SK-N-SH (cell line): ENCODE results near the gene AGBL4. TPM values are rescaled to one million over a fixed set of nuclear protein-coding genes. Genes with fewer than 3 reads are reported as not detected.

ENCODE experiments used
- CTCF ChIA-PET: fragments of 300-600, 350-600 bp; formaldehyde crosslinking; extraction: SDS; loops from one replicate; lab custom pipeline; 2021; lab: Yijun Ruan, JAX
- POLR2A ChIA-PET: fragments of 350-600 bp; sonication (Branson Sonifier 250); formaldehyde crosslinking; extraction: SDS; loops from one replicate; lab custom pipeline; 2020; ENCODE audit warnings: antibody characterized with exemption, inconsistent platforms; lab: Yijun Ruan, JAX
- DNase-seq: peaks from one replicate; pipeline ENCODE4 v3.0.0; 2012
- H2AFZ ChIP-seq: fragments of 200-600 bp; sonication (generic); 2 replicates; pipeline ENCODE4 v1.8.1; 2016; ENCODE audit warnings: antibody characterized with exemption, mild to moderate bottlenecking, low read depth
- H3F3A ChIP-seq: fragments of 200-600 bp; sonication (generic); replicated peaks from 2 replicates; pipeline ENCODE3; 2016; ENCODE audit warnings: antibody characterized with exemption, mild to moderate bottlenecking; ENCODE audit not compliant: insufficient read depth
- H3K27ac ChIP-seq, 2 experiments: fragments of 200-500 bp in 1 of 2; fragments of 200-600 bp in 1 of 2; sonication (Bioruptor generic) in 1 of 2; sonication (generic), shearing (Covaris generic) in 1 of 2; 2 replicates each; pipeline versions ENCODE4 v1.5.1 to v1.6.1; 2014 to 2016; ENCODE audit warnings: low read depth in 2 of 2, inconsistent platforms in 1 of 2, low read length in 1 of 2, mild to moderate bottlenecking in 1 of 2, mixed read lengths in 1 of 2
- H3K27me3 ChIP-seq: fragments of 200-600 bp; sonication (generic), shearing (Covaris generic); 2 replicates; pipeline ENCODE4 v1.6.1; 2016; ENCODE audit warnings: mixed run types; ENCODE audit not compliant: insufficient read depth
- H3K36me3 ChIP-seq, 2 experiments: fragments of 200-500 bp in 1 of 2; fragments of 200-600 bp in 1 of 2; sonication (Bioruptor generic) in 1 of 2; sonication (generic) in 1 of 2; replicated peaks in 1 of 2; 2 replicates each; pipeline versions ENCODE3 to v1.5.1; 2014 to 2016; ENCODE audit warnings: low read length in 1 of 2, mild to moderate bottlenecking in 1 of 2; ENCODE audit not compliant: insufficient read depth in 2 of 2, control insufficient read depth in 1 of 2
- H3K4me1 ChIP-seq, 2 experiments: fragments of 200-500 bp in 1 of 2; fragments of 200-600 bp in 1 of 2; sonication (Bioruptor generic) in 1 of 2; sonication (generic), shearing (Covaris generic) in 1 of 2; 2 replicates each; pipeline versions ENCODE4 v1.5.1 to v1.6.1; 2014 to 2016; ENCODE audit warnings: low read depth in 1 of 2, low read length in 1 of 2, mixed run types in 1 of 2; ENCODE audit not compliant: insufficient read depth in 2 of 2, control insufficient read depth in 1 of 2
- H3K4me2 ChIP-seq: fragments of 200-600 bp; sonication (generic), shearing (Covaris generic); 2 replicates; pipeline ENCODE4 v1.6.1; 2017; ENCODE audit warnings: mixed run types
- H3K4me3 ChIP-seq, 2 experiments: fragments of 200-500 bp in 1 of 2; fragments of 200-600 bp in 1 of 2; sonication (Bioruptor generic) in 1 of 2; sonication (generic), shearing (Covaris generic) in 1 of 2; 2 replicates each; pipeline versions ENCODE4 v1.5.1 to v1.8.1; 2014 to 2016; ENCODE audit warnings: low read depth in 2 of 2, inconsistent platforms in 1 of 2, low read length in 1 of 2, mild to moderate bottlenecking in 1 of 2, mixed read lengths in 1 of 2, moderate library complexity in 1 of 2
- H3K79me2 ChIP-seq: fragments of 200-600 bp; sonication (generic); 2 replicates; pipeline ENCODE4 v1.8.1; 2017; ENCODE audit warnings: mild to moderate bottlenecking; ENCODE audit not compliant: insufficient read depth
- H3K9ac ChIP-seq: fragments of 200-600 bp; sonication (generic); 2 replicates; pipeline ENCODE4 v1.6.1; 2017; ENCODE audit warnings: mixed run types
- H3K9me2 ChIP-seq: fragments of 200-600 bp; sonication (generic); 2 replicates; pipeline ENCODE4 v1.6.1; 2017; ENCODE audit warnings: mixed run types
- H3K9me3 ChIP-seq: fragments of 200-600 bp; sonication (generic); 2 replicates; pipeline ENCODE4 v1.6.1; 2017; ENCODE audit warnings: mixed run types, mild to moderate bottlenecking, moderate library complexity
- H4K20me1 ChIP-seq: fragments of 200-600 bp; sonication (generic); 2 replicates; pipeline ENCODE4 v1.6.1; 2017; ENCODE audit warnings: mild to moderate bottlenecking, mixed run types; ENCODE audit not compliant: insufficient read depth
- EP300 ChIP-seq, 2 experiments: IDR thresholded peaks; 2 replicates each; pipeline versions ENCODE4 v1.4.0 to v1.6.1; 2012; ENCODE audit warnings: borderline replicate concordance in 1 of 2, low read depth in 1 of 2, low read length in 1 of 2
- EZH2phosphoT487 ChIP-seq: fragments of 200-600 bp; sonication (generic); IDR thresholded peaks from 2 replicates; pipeline ENCODE4 v1.6.1; 2017; ENCODE audit warnings: low read depth, mixed run types, mild to moderate bottlenecking, antibody characterized with exemption, moderate library complexity, borderline replicate concordance
- GABPA ChIP-seq: IDR thresholded peaks from 2 replicates; pipeline ENCODE4 v1.4.0; 2012; ENCODE audit warnings: low read depth, mild to moderate bottlenecking
- IRF3 ChIP-seq: fragments of 150-350 bp; IDR thresholded peaks from 2 replicates; pipeline ENCODE4 v1.6.1; 2016; ENCODE audit warnings: mild to moderate bottlenecking, low read depth, low read length
- MEF2A ChIP-seq: IDR thresholded peaks from 2 replicates; pipeline ENCODE4 v1.4.0; 2012; ENCODE audit warnings: low read depth, borderline replicate concordance
- MXI1 ChIP-seq: IDR thresholded peaks from 2 replicates; pipeline ENCODE4 v1.6.1; 2012; ENCODE audit warnings: mild to moderate bottlenecking, low read depth, low read length, improper control_type of control experiment
- PBX3 ChIP-seq: IDR thresholded peaks from 2 replicates; pipeline ENCODE4; 2012
- POLR2AphosphoS5 ChIP-seq: IDR thresholded peaks from 2 replicates; pipeline ENCODE4 v1.6.1; 2012; ENCODE audit warnings: low read depth, low read length
- RCOR1 ChIP-seq: fragments of 150-350 bp; IDR thresholded peaks from 2 replicates; pipeline ENCODE4 v1.6.1; 2017; ENCODE audit warnings: antibody characterized with exemption, low read length
- REST ChIP-seq: IDR thresholded peaks from 2 replicates; pipeline ENCODE4 v1.6.1; 2012; ENCODE audit warnings: mild to moderate bottlenecking, low read depth, low read length, moderate library complexity
- RFX5 ChIP-seq: IDR thresholded peaks from 2 replicates; pipeline ENCODE4 v1.6.1; 2012; ENCODE audit warnings: mild to moderate bottlenecking, improper control_type of control experiment, low read length
- SIN3A ChIP-seq: IDR thresholded peaks from 2 replicates; pipeline ENCODE4 v1.6.1; 2012; ENCODE audit warnings: low read depth, mild to moderate bottlenecking, low read length, moderate library complexity, borderline replicate concordance
- TAF1 ChIP-seq: IDR thresholded peaks from 2 replicates; pipeline ENCODE4 v1.6.1; 2012; ENCODE audit warnings: low read depth, mild to moderate bottlenecking, low read length, moderate library complexity, borderline replicate concordance
- USF1 ChIP-seq: IDR thresholded peaks from 2 replicates; pipeline ENCODE4 v1.4.0; 2012; ENCODE audit warnings: low read depth, borderline replicate concordance
- YY1 ChIP-seq: IDR thresholded peaks from 2 replicates; pipeline ENCODE4 v1.4.0; 2012; ENCODE audit warnings: low read depth, mild to moderate bottlenecking
- ZBTB33 ChIP-seq: IDR thresholded peaks from 2 replicates; pipeline ENCODE4 v1.4.0; 2012; ENCODE audit warnings: low read depth, borderline replicate concordance
- WGBS: methylation state at CpG from one replicate; pipeline ENCODE4 v1.1.6; 2017; ENCODE audit warnings: low lambda C conversion rate; 5-methylcytosine and 5-hydroxymethylcytosine counted together
- polyA plus RNA-seq, 3 experiments: library from polyadenylated mRNA; depleted of rRNA; stranded (reverse); fragments of >200 nt; gene quantifications; 2 replicates each; pipeline ENCODE4 v1.2.3, GENCODE V29; 2012

The AGBL4 gene
- polyA plus RNA-seq, 1 of the 3 experiments (the other 2 are of a cell fraction): 0.07 TPM

- DNase-seq: no peak
- TF ChIP-seq YY1 (no peak), EZH2phosphoT487 (no peak), EP300 (IDR thresholded peaks at IDR 0.05; ENCODE audit: borderline replicate concordance in 1 of 2, low read depth in 1 of 2, low read length in 1 of 2) (no peak), SIN3A (no peak), TAF1 (no peak), RCOR1 (no peak), GABPA (no peak), IRF3 (no peak), REST (no peak), USF1 (no peak), POLR2AphosphoS5 (no peak), PBX3 (no peak), MEF2A (no peak), MXI1 (no peak), ZBTB33 (no peak), RFX5 (no peak)
- TF ChIP-seq, all 33 proteins: peak for 0
- POLR2A ChIA-PET: no interaction called here
- Histone ChIP-seq H3K36me3 (no peaks in the 10 kb centered on the region), H3K27me3 (no peaks in the 10 kb centered on the region), H3F3A (no peaks in the 10 kb centered on the region), H3K4me3 (no peak overlapping the region), H2AFZ (no peak overlapping the region), H3K9me2 (no peaks in the 10 kb centered on the region), H3K9me3 (no peaks in the 10 kb centered on the region), H3K79me2 (no peaks in the 10 kb centered on the region), H3K27ac (no peak overlapping the region), H3K4me2 (no peak overlapping the region), H3K9ac (no peak overlapping the region), H4K20me1 (no peaks in the 10 kb centered on the region), H3K4me1 (no peaks in the 10 kb centered on the region; a peak in 1 of 4 replicates)
- CTCF ChIA-PET: interaction anchor here (0.9 to 9.7 kb wide), 24 partner anchors 9 to 1777 kb away, joined by 3 to 162 read pairs (median 7); no protein-coding TSS in a partner anchor
- 41% methylated on average over 3 of the region's 3 CpGs for WGBS
Measured at GRCh38 chr1:48571303-48571987, 1452.3 kb downstream of the AGBL4 start.
